Karpas-422 (cell line): ENCODE measurements around the gene VKORC1. TPM values are rescaled to one million over a fixed set of nuclear protein-coding genes. Genes with fewer than 3 reads are reported as not detected.

ENCODE experiments used
- DNase-seq: peaks from one replicate; pipeline ENCODE4 v3.0.0-alpha.2; 2015
- H2AFZ ChIP-seq: fragments of 200-600 bp; sonication (generic); 2 replicates; pipeline ENCODE4 v1.6.1; 2014; ENCODE audit warnings: antibody characterized with exemption, low read length, mixed read lengths
- H3K27ac ChIP-seq: fragments of 200-600 bp; sonication (generic); 2 replicates; pipeline ENCODE4 v1.5.1; 2014; ENCODE audit warnings: mild to moderate bottlenecking, low read length, moderate library complexity
- H3K27me3 ChIP-seq: fragments of 200-600 bp; sonication (generic); 2 replicates; pipeline ENCODE4 v1.6.1; 2014; ENCODE audit warnings: low read length, mixed read lengths
- H3K36me3 ChIP-seq: fragments of 200-600 bp; sonication (generic); 2 replicates; pipeline ENCODE4 v1.6.1; 2014; ENCODE audit warnings: low read length, mixed read lengths; ENCODE audit not compliant: insufficient read depth
- H3K4me1 ChIP-seq: fragments of 200-600 bp; sonication (generic); 2 replicates; pipeline ENCODE4 v1.6.1; 2014; ENCODE audit warnings: mild to moderate bottlenecking, low read length, mixed read lengths
- H3K4me2 ChIP-seq: fragments of 200-600 bp; sonication (generic); 2 replicates; pipeline ENCODE4 v1.6.1; 2014; ENCODE audit warnings: low read length, low read depth, mild to moderate bottlenecking; ENCODE audit not compliant: poor library complexity, severe bottlenecking
- H3K4me3 ChIP-seq: fragments of 200-600 bp; sonication (generic); 2 replicates; pipeline ENCODE4 v1.5.1; 2014; ENCODE audit warnings: mild to moderate bottlenecking, antibody characterized with exemption, low read length, mixed read lengths
- H3K79me2 ChIP-seq: fragments of 200-600 bp; sonication (generic); 2 replicates; pipeline ENCODE4 v1.6.1; 2014; ENCODE audit warnings: mild to moderate bottlenecking, low read length, mixed read lengths
- H3K9ac ChIP-seq: fragments of 200-600 bp; sonication (generic); 2 replicates; pipeline ENCODE4 v1.6.0; 2014; ENCODE audit warnings: low read length
- H3K9me2 ChIP-seq: fragments of 200-600 bp; sonication (generic), shearing (Covaris generic); replicated peaks from 2 replicates; pipeline ENCODE4 v1.6.0; 2014; ENCODE audit warnings: mild to moderate bottlenecking, low read length, moderate library complexity; ENCODE audit not compliant: insufficient read depth
- H3K9me3 ChIP-seq: fragments of 300-700, 200-600 bp; sonication (generic); 2 replicates; pipeline ENCODE4 v1.6.1; 2014; ENCODE audit warnings: low read length, mixed read lengths
- H4K20me1 ChIP-seq: fragments of 200-600 bp; sonication (generic); 2 replicates; pipeline ENCODE4 v1.6.1; 2014; ENCODE audit warnings: mild to moderate bottlenecking, antibody characterized with exemption, low read length, low read depth; ENCODE audit not compliant: insufficient read depth
- total RNA-seq: library from RNA; depleted of rRNA; stranded (reverse); fragments of >200 nt; shearing (Covaris generic); gene quantifications from 2 replicates; pipeline ENCODE4 v1.2.3, GENCODE V29; 2014; ENCODE audit warnings: low replicate concordance

Gene VKORC1
- total RNA-seq, 1 experiment from 2014 or later, result 70.2 TPM

DNA sequence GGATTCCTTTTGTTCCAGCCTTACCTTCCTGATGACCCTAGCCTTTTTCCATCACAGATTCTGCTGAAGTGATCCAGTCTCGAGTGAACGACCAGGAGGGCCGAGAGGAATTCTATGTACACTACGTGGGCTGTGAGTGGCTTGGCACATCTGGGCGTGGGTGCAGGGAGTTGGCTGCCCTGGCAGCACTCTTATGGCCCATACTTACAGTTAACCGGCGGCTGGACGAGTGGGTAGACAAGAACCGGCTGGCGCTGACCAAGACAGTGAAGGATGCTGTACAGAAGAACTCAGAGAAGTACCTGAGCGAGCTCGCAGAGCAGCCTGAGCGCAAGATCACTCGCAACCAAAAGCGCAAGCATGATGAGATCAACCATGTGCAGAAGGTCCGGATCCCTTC, 25.5 kb upstream of the VKORC1 start:
- Histone ChIP-seq H3K4me3 (no peak overlapping the region), H3K27me3 (no peaks in the 10 kb centered on the region), H3K27ac (no peak overlapping the region), H2AFZ (no peak overlapping the region), H3K4me1 (peaks cover 10% of the 10 kb centered on the region), H3K79me2 (peaks cover 30% of the 10 kb centered on the region), H3K4me2 (no peak overlapping the region), H3K9ac (no peak overlapping the region), H4K20me1 (no peaks in the 10 kb centered on the region), H3K9me3 (no peaks in the 10 kb centered on the region), H3K9me2 (no peaks in the 10 kb centered on the region), H3K36me3 (peaks cover 19% of the 10 kb centered on the region)
- DNase-seq, result no peak

DNA sequence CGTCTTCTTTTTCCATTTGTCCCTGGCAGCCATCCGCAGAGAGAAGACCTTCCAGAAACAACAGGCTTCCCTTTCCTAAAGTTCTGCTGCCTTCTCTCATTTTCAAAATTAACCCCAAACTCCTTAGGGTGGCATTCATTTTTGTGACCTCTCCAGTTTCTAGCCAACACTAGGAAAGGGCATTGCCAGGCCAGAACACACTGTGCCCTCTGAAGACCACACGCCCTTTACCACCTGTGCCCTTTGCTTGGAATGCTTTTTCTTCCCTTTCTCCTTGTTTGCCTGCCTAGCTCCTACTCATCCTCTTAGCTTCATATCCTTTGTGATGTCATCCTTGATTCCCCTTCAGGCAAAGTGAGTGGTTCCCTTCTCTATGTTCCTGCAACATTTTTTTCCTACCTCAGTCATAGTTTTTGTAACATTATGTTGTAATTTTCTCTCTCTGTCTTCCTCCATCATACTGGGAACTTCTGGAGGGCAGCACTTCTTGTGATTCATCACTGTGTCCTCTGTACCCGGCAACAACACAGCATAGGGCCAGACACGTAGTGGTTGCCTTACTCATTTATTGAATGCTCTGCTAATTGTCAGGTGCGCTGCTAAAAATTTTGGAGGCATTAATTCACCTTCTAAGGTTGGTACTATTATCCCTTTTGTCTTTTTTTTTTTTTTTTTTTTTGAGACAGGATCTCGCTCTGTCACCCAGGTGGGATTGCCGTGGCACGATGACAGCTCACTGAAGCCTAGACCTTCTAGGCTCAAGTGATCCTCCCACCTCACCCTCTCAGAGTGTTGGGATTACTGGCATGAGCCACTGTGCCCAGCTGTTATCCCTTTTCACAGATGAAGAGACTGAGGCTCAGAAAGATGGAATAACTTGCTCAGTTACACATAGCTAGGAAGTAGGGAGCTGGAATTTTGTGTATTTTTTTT, 23.9 kb upstream of the VKORC1 start:
- Histone ChIP-seq H3K27me3 (no peaks in the 10 kb centered on the region), H3K36me3 (peaks cover 19% of the 10 kb centered on the region), H3K79me2 (peaks cover 30% of the 10 kb centered on the region), H4K20me1 (no peaks in the 10 kb centered on the region), H3K27ac (no peak overlapping the region), H3K4me3 (peak overlapping the region; percentile 73), H3K9me3 (no peaks in the 10 kb centered on the region), H3K4me1 (peaks cover 10% of the 10 kb centered on the region), H2AFZ (no peak overlapping the region), H3K4me2 (peak overlapping the region; percentile 77), H3K9ac (peak overlapping the region; percentile 74), H3K9me2 (no peaks in the 10 kb centered on the region)
- no peak for DNase-seq

DNA sequence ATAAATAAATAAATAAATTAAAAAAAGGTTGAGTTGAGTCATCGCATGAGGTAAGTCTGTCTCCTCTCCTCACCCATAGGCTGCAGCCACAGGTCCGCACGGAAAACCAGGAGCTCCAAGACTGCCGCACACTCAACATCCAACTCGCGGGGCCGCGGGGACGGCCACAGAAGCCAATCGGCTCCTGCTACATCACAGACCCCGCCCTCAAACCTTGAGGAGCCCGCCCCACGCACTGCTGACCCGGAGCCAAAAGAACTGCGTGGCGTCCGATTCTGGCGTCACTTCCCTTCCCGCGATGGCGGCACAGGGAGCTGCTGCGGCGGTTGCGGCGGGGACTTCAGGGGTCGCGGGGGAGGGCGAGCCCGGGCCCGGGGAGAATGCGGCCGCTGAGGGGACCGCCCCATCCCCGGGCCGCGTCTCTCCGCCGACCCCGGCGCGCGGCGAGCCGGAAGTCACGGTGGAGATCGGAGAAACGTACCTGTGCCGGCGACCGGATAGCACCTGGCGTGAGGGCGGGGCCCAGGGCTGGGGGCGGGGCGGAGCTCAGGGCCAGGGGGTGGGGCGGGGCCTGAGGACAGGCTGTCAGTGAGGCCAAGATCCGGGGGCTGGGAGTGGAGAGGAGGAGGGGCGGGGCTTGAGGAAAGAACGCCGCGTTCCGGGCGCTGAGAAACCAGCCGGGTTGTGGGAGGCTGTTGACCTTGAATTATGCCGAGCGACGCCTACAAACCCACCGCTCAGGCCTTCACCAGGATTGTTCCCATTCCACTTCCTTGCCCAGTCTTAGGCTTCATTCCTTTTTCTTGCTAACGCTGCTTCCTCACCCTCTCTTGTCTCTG, 23.0 kb upstream of the VKORC1 start, which contains the start of gene KAT8:
Gene KAT8, plus strand, starts transcription at position 281 of the 839 bp plus-strand sequence. Its CDS starts 18 bp downstream, at position 299.
- H3K36me3 ChIP-seq, result peaks cover 19% of the 10 kb centered on the region
- peak within 1 kb of the TSS; percentile 74 for H3K9ac ChIP-seq
- peaks cover 30% of the 10 kb centered on the region for H3K79me2 ChIP-seq
- peak; percentile 99 for DNase-seq
- H4K20me1 ChIP-seq, result no peaks in the 10 kb centered on the region
- no peak within 1 kb of the TSS for H3K27ac ChIP-seq
- H3K9me3 ChIP-seq, result no peaks in the 10 kb centered on the region
- H3K4me3 ChIP-seq, result peak within 1 kb of the TSS; percentile 73
- H3K4me2 ChIP-seq, result peak within 1 kb of the TSS; percentile 77
- no peaks in the 10 kb centered on the region for H3K27me3 ChIP-seq
- no peak within 1 kb of the TSS for H2AFZ ChIP-seq
- H3K9me2 ChIP-seq, result no peaks in the 10 kb centered on the region
- peaks cover 10% of the 10 kb centered on the region for H3K4me1 ChIP-seq

DNA sequence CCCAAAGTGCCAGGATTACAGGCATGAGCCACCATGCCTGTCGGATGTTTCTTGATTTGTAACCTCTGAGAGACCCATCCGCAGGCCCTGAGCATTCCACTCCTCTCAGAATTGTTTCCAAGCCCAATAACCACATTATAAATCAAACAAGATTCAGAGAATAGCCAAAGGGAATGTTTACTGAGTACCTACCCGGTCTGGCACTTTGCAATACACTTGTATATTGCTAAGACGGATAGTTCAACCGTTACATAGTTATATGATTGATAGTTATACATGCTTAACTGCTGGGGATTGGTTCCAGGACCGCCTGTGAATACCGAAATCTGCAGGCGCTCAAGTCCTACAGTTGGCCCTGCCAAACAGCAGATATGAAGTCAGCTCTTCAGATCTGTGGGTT, 19.9 kb upstream of the VKORC1 start:
- Histone ChIP-seq H3K36me3 (no peaks in the 10 kb centered on the region; the same call in none of the 2 replicates), H3K9me3 (no peaks in the 10 kb centered on the region), H3K4me2 (no peak overlapping the region), H2AFZ (no peak overlapping the region), H3K4me3 (no peak overlapping the region), H3K27me3 (no peaks in the 10 kb centered on the region), H3K9me2 (no peaks in the 10 kb centered on the region), H3K9ac (no peak overlapping the region), H4K20me1 (no peaks in the 10 kb centered on the region), H3K79me2 (peaks cover 27% of the 10 kb centered on the region), H3K4me1 (peaks cover 12% of the 10 kb centered on the region), H3K27ac (no peak overlapping the region)
- no peak for DNase-seq

DNA sequence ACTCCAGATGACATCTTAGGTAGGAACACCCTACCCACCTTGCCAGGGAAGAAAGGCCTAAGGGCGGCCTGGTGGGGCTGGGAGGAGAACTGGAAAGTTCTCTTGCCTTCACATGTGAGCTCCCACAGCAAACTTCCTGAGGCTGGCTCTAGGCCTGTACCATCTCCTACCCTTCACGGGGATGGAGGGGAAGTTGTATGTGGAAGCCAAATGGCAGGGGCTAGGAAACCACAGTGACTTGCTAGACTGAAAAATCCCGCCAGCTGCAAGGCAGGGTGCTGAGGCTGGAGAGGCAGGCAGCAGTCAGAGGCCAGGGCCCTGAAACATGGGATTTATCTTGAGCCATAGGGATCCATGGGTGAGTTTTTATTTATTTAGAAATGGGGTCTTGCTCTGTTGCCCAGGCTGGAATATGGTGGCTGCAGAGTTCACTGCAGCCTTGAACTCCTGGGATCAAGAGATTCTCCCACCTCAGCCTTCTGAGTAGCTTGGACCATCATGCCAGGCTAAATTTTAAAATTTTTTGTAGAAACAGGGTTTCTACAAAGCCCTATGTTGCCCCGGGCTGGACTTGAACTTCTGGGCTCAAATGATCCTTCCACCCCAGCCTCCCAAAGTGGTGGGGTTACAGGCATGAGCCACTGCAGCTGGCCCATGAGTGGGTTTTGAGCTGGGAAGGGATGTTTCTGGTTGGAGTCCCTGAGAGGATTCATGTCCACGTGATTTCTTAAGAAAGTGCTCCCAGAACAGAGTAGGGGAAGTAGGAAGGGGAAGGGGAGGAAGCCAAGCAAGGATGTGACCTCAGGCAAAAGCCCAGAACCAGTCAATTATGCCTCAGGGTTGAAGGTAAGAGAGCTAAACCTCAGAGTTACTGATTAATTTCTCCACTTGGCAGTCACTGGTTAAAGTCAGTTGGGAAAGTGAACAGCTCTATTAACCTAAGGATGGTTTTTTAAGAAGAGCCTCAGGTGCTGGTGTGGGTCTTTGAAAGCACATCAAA, 18.8 kb upstream of the VKORC1 start:
- Histone ChIP-seq H3K36me3 (no peaks in the 10 kb centered on the region; the same call in none of the 2 replicates), H2AFZ (no peak overlapping the region), H3K4me3 (no peak overlapping the region), H4K20me1 (no peaks in the 10 kb centered on the region), H3K9ac (no peak overlapping the region), H3K9me2 (no peaks in the 10 kb centered on the region), H3K27me3 (no peaks in the 10 kb centered on the region), H3K4me2 (no peak overlapping the region), H3K9me3 (no peaks in the 10 kb centered on the region), H3K79me2 (peaks cover 28% of the 10 kb centered on the region), H3K4me1 (peaks cover 13% of the 10 kb centered on the region), H3K27ac (no peak overlapping the region)
- no peak for DNase-seq

DNA sequence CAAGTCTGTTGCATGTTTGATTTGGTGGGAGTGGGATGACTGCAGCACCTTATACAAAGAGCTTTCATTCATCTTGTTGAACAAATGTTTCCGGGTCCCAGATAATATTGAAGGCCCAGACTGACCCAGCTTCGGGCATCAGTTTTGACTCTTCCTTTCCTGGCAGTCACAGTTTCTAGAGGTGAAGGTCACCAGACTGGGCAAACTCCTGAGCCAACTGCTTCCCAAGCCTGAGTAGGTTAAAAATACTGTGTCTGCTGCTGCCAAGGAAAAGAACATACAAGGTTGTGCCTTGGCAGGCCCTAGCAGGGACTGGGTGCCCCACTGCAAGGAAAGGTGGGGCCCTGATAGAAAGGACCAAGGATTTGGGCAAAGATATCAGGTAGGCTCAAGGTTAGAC, 18.1 kb upstream of the VKORC1 start:
- Histone ChIP-seq H3K36me3 (no peaks in the 10 kb centered on the region; the same call in none of the 2 replicates), H3K9ac (no peak overlapping the region), H3K4me2 (no peak overlapping the region), H3K79me2 (peaks cover 24% of the 10 kb centered on the region), H4K20me1 (no peaks in the 10 kb centered on the region), H2AFZ (no peak overlapping the region), H3K4me3 (no peak overlapping the region), H3K27me3 (no peaks in the 10 kb centered on the region), H3K27ac (no peak overlapping the region), H3K4me1 (peaks cover 13% of the 10 kb centered on the region), H3K9me3 (no peaks in the 10 kb centered on the region), H3K9me2 (no peaks in the 10 kb centered on the region)
- no peak for DNase-seq

DNA sequence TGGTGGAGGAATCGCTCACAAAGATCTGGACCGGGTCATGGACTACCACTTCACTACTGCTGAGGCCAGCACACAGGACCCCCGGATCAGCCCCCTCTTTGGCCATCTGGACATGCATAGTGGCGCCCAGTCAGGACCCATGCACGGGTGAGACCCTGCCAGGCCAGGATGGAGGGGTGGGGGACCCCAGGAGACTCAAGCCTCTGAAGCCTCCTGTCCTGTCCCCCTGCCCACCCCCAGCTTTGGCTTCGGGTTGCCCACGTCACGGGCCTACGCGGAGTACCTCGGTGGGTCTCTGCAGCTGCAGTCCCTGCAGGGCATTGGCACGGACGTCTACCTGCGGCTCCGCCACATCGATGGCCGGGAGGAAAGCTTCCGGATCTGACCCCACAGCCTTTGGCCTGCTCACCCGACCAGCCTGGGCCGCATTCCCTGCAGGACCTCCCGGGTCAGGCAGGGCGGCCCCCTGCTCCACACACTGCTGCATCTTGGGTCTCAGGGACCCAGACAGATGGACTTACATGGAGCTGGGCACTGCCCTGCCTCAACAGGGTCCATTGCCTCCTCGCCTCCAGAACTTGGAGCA, 17.4 kb upstream of the VKORC1 start:
- H3K27me3 ChIP-seq, result no peaks in the 10 kb centered on the region
- no peak overlapping the region for H3K4me2 ChIP-seq
- no peaks in the 10 kb centered on the region for H3K9me2 ChIP-seq
- H3K27ac ChIP-seq, result no peak overlapping the region
- H3K4me1 ChIP-seq, result peaks cover 18% of the 10 kb centered on the region
- DNase-seq, result no peak
- H3K9ac ChIP-seq, result no peak overlapping the region
- no peaks in the 10 kb centered on the region; the same call in none of the 2 replicates for H3K36me3 ChIP-seq
- H2AFZ ChIP-seq, result no peak overlapping the region
- H3K79me2 ChIP-seq, result peaks cover 24% of the 10 kb centered on the region
- no peaks in the 10 kb centered on the region for H3K9me3 ChIP-seq
- H4K20me1 ChIP-seq, result no peaks in the 10 kb centered on the region
- no peak overlapping the region for H3K4me3 ChIP-seq
